Stimulated activated CD8-positive, alpha-beta memory T cell treated with anti-CD3 and anti-CD28 coated beads, Interleukin-4, amount 100 ng/mL, for 24 hours (primary cell): ENCODE data around the gene HRCT1.
"Not testable (repeated sequence)": the region's sequence is repeated elsewhere in the genome, so short reads cannot be mapped to it uniquely, and the experiment has no call there.

Experiments used
- DNase-seq: peaks from one replicate; pipeline ENCODE4 v3.0.0-alpha.2; 2020; ENCODE audit warnings: low read depth

The HRCT1 gene

GRCh38 chr9:35905912-35906679 lies at the start of gene HRCT1:
TSS of gene HRCT1 (plus strand) at chr9:35906202. CDS start at chr9:35906288, 86 bp downstream.
- no peak for DNase-seq

- DNase-seq: no peak
Observed at GRCh38 chr9:35856206-35856605, 49.8 kb upstream of the HRCT1 start.

- DNase-seq: no peak
Observed at GRCh38 chr9:35856882-35857281, 49.1 kb upstream of the HRCT1 start.

- no peak for DNase-seq
Observed at GRCh38 chr9:35858458-35858857, 47.5 kb upstream of the HRCT1 start.

GRCh38 chr9:35859310-35859989 lies 46.6 kb upstream of the HRCT1 start:
- DNase-seq: no peak

- no peak for DNase-seq
Observed at GRCh38 chr9:35859990-35860339, 46.0 kb upstream of the HRCT1 start.

GRCh38 chr9:35861161-35861897 lies 44.7 kb upstream of the HRCT1 start:
- no peak for DNase-seq

- no peak for DNase-seq
Observed at GRCh38 chr9:35862328-35862727, 43.7 kb upstream of the HRCT1 start.

GRCh38 chr9:35863583-35863982 lies 42.4 kb upstream of the HRCT1 start:
- DNase-seq: no peak

GRCh38 chr9:35864695-35865255 lies 41.2 kb upstream of the HRCT1 start:
- no peak for DNase-seq

- no peak for DNase-seq
Observed at GRCh38 chr9:35867538-35867937, 38.5 kb upstream of the HRCT1 start.

GRCh38 chr9:35868933-35869332 lies 37.1 kb upstream of the HRCT1 start:
- no peak for DNase-seq

GRCh38 chr9:35869621-35870216 lies 36.3 kb upstream of the HRCT1 start:
- DNase-seq: no peak

- DNase-seq: no peak
Observed at GRCh38 chr9:35870351-35870923, 35.6 kb upstream of the HRCT1 start, which contains the start of gene OR13J1. TSS of gene OR13J1 (minus strand) at chr9:35870401. CDS start at chr9:35870401, 0 bp downstream.

- no peak for DNase-seq
Observed at GRCh38 chr9:35871545-35871944, 34.5 kb upstream of the HRCT1 start.

- DNase-seq: no peak
Observed at GRCh38 chr9:35872505-35872904, 33.5 kb upstream of the HRCT1 start.

GRCh38 chr9:35882263-35882848 lies 23.6 kb upstream of the HRCT1 start:
- DNase-seq: peak; percentile 64

GRCh38 chr9:35882996-35883395 lies 23.0 kb upstream of the HRCT1 start:
- DNase-seq: no peak

- DNase-seq: not testable (repeated sequence)
Observed at GRCh38 chr9:35884908-35885307, 21.1 kb upstream of the HRCT1 start.

- DNase-seq: no peak
Observed at GRCh38 chr9:35891646-35892045, 14.4 kb upstream of the HRCT1 start.

- DNase-seq: no peak
Observed at GRCh38 chr9:35892051-35892450, 14.0 kb upstream of the HRCT1 start.
